A673 (cell line): ENCODE results near the gene BAG5. TPM values are rescaled to one million over a fixed set of nuclear protein-coding genes. Genes with fewer than 3 reads are reported as not detected.

Source experiments
- BruUV-seq: library from RNA; stranded (reverse); fragments of 400-500 nt; replicated peaks from 2 replicates; lab custom pipeline; 2021; lab: Mats Ljungman, UMichigan
- CTCF ChIA-PET: fragments of 300-600 bp; sonication (Branson Sonifier 250); formaldehyde crosslinking; loops from one replicate; lab custom pipeline; 2022; ENCODE audit warnings: antibody characterized with exemption; lab: Charles Lee
- POLR2A ChIA-PET: fragments of 300-600 bp; sonication (Branson Sonifier 250); formaldehyde crosslinking; loops from one replicate; lab custom pipeline; 2022; ENCODE audit warnings: antibody characterized with exemption; ENCODE audit not compliant: low non-redundant PET; lab: Charles Lee
- DNase-seq: peaks from one replicate; pipeline ENCODE4 v3.0.0-alpha.2; 2015; ENCODE audit warnings: low spot score
- H3K27ac ChIP-seq: fragments of 200-600 bp; sonication (generic); 2 replicates; pipeline ENCODE4 v1.5.1; 2016; ENCODE audit warnings: mixed run types, low read depth, mild to moderate bottlenecking, mixed read lengths, antibody characterized with exemption, low read length; ENCODE audit not compliant: poor library complexity, severe bottlenecking
- H3K27me3 ChIP-seq: fragments of 200-600 bp; sonication (generic); replicated peaks from 2 replicates; pipeline ENCODE4 v1.6.1; 2017; ENCODE audit warnings: mixed run types, low read depth, mild to moderate bottlenecking, mixed read lengths, antibody characterized with exemption, low read length; ENCODE audit not compliant: insufficient read depth, poor library complexity
- H3K36me3 ChIP-seq: fragments of 200-600 bp; sonication (generic); 2 replicates; pipeline ENCODE4 v1.6.1; 2016; ENCODE audit warnings: mixed run types, mild to moderate bottlenecking, mixed read lengths, antibody characterized with exemption, low read length; ENCODE audit not compliant: insufficient read depth, poor library complexity, severe bottlenecking
- H3K4me1 ChIP-seq: fragments of 200-600 bp; sonication (generic); 2 replicates; pipeline ENCODE4 v1.6.1; 2017; ENCODE audit warnings: mixed run types, mild to moderate bottlenecking, mixed read lengths, antibody characterized with exemption, low read length; ENCODE audit not compliant: insufficient read depth, poor library complexity, severe bottlenecking
- H3K4me3 ChIP-seq: fragments of 200-600 bp; sonication (generic); 2 replicates; pipeline ENCODE4 v1.5.1; 2016; ENCODE audit warnings: low read depth, mixed run types, mild to moderate bottlenecking, mixed read lengths, low read length; ENCODE audit not compliant: poor library complexity, severe bottlenecking
- H3K9me3 ChIP-seq: fragments of 200-600 bp; sonication (generic); 2 replicates; pipeline ENCODE4 v1.6.1; 2016; ENCODE audit warnings: mixed run types, low read depth, mild to moderate bottlenecking, mixed read lengths, antibody characterized with exemption, low read length; ENCODE audit not compliant: poor library complexity, severe bottlenecking
- EZH2 ChIP-seq: fragments of 200-600 bp; sonication (generic); IDR thresholded peaks from 2 replicates; pipeline ENCODE4 v1.6.1; 2017; ENCODE audit warnings: borderline replicate concordance, low read depth, mild to moderate bottlenecking, mixed read lengths, antibody characterized with exemption, low read length; ENCODE audit not compliant: poor library complexity, severe bottlenecking
- intact Hi-C: fragments of 100-400 bp; cut with micrococcal nuclease; formaldehyde crosslinking; loops from one replicate; pipeline ENCODE4 v1.10.0; 2022; ENCODE audit not compliant: unreplicated experiment
- total RNA-seq: library from RNA; stranded (reverse); gene quantifications from 2 replicates; pipeline ENCODE4 v1.2.3, GENCODE V29; 2021
- TF ChIP-seq, protein P1 (sequence below): fragments of 300-800, 200-600 bp; sonication (generic); conservative IDR thresholded peaks from 2 replicates; pipeline ENCODE4 v1.5.1; 2017; ENCODE audit warnings: low read depth, mild to moderate bottlenecking, antibody characterized with exemption, low read length, moderate library complexity, mixed read lengths

Gene BAG5
- total RNA-seq, 1 experiment from 2014 or later = 39.8 TPM

DNA sequence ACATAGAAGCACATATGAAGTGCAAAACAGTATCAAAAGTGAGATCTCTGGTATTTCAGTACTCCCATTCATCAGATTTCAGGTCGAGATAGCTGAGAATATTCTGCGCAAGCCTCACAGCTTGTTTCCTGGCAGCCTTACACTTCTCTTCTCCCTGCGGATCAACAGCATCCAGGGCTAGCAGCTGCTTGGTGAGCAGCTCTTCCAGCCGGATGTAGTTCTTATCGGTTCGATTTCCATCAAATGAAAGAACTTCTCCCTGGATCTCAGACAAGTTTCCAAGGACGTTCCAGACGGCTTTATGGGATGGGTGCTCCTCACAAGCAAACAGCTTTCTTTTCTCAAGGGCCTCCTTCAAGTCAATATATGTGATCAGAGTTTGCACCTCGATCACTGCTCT, 2.7 kb downstream of the BAG5 start:
- POLR2A ChIA-PET = no interaction called here
- Histone ChIP-seq H3K9me3 (no peaks in the 10 kb centered on the region), H3K4me1 (peaks cover 44% of the 10 kb centered on the region), H3K36me3 (peaks cover 21% of the 10 kb centered on the region), H3K4me3 (no peak overlapping the region), H3K27me3 (no peaks in the 10 kb centered on the region), H3K27ac (no peak overlapping the region)
- TF ChIP-seq, protein P1, sequence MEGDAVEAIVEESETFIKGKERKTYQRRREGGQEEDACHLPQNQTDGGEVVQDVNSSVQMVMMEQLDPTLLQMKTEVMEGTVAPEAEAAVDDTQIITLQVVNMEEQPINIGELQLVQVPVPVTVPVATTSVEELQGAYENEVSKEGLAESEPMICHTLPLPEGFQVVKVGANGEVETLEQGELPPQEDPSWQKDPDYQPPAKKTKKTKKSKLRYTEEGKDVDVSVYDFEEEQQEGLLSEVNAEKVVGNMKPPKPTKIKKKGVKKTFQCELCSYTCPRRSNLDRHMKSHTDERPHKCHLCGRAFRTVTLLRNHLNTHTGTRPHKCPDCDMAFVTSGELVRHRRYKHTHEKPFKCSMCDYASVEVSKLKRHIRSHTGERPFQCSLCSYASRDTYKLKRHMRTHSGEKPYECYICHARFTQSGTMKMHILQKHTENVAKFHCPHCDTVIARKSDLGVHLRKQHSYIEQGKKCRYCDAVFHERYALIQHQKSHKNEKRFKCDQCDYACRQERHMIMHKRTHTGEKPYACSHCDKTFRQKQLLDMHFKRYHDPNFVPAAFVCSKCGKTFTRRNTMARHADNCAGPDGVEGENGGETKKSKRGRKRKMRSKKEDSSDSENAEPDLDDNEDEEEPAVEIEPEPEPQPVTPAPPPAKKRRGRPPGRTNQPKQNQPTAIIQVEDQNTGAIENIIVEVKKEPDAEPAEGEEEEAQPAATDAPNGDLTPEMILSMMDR = no peak
- TF ChIP-seq EZH2 = no peak
- BruUV-seq = TSS peak; percentile 30
- no peak for DNase-seq
- intact Hi-C loops = no loop called here
- CTCF ChIA-PET = no interaction called here

DNA sequence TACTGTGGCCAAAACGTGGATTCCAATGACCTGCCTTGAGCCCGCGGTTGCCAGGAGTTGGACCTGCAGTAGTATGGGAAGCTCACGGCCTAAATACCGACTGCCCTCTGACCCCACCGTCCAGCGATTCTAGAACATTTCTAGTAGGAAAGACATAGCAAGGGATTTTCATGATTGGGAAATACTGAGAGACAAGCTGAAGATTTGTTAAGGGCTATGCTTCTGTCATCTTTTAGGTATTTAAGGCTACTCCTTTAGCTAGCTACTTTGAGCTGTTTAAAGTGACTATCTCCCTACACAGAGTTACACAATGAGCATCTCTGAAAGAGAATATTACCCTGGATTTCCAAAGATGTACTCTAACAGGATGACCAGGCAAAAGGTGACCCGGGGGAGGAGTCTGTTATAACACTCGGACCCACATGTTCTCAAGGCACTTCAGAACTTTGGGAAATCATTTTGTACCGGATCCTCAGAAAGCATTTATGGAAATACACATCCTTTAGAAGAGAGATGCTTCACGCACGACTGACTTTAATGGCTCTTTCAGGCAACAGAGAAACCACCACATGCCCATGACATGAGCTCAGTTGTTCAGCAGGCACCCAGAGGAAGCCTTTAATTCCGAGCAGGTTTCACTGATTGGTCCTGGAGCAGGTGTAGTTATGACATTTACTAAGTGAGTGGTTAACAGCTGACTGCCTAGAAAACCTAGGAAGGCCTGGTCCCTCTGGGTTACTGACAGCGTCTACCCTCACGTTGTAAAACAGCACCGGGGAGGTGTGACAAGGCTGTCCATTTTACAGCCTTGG, 4.2 kb downstream of the BAG5 start:
- Histone ChIP-seq H3K27ac (peak overlapping the region; percentile 3), H3K4me3 (no peak overlapping the region), H3K4me1 (peaks cover 39% of the 10 kb centered on the region), H3K9me3 (no peaks in the 10 kb centered on the region), H3K27me3 (no peaks in the 10 kb centered on the region), H3K36me3 (peaks cover 21% of the 10 kb centered on the region)
- BruUV-seq = no TSS peak
- ChIA-PET POLR2A (interaction anchor here (1.8 kb wide), 1 partner anchor 36 kb away, joined by 4 read pairs; no protein-coding TSS in a partner anchor), CTCF (interaction anchor here (1.0 kb wide), 1 partner anchor 30 kb away, joined by 4 read pairs; the partner anchor contains the start of gene TRMT61A)
- TF ChIP-seq, protein P1 = no peak
- TF ChIP-seq EZH2 = no peak
- intact Hi-C loops = no loop called here
- DNase-seq = peak; percentile 80

DNA sequence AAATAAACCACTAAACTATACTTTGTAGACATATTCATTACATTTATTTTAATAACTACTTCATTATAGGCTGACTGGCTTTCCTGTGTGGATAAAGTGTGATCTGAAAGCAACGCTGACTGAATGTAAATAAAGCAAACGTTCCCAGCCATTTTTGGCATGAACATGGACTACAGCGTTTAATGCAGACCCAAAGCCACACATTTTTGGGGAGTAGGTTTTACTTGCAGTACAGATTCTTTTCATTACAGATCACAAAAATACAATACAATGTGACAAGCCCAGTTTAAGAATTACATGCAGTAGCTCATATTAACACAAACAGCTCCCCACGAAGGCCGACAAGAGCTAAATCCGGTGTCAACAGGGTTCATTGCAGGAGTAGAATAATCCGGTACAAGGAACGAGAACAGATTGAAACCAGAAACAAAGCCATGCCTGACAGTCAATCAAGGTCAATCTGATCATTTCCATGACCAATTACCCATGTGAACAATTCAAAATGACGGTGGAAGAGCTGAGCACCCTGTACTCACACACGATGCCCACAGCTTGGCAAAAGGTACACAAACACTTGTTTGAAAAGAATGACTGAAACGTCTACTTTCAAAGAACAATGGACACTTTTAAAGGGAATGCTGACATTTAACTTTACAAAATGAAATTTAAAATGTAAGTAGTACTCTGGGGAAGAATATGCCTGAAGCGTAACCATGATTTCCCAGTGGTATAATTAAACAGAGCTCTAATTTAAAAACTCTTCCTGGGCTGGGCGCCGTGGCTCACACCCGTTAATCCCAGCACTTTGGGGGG, 5.3 kb downstream of the BAG5 start:
- Histone ChIP-seq H3K27me3 (no peaks in the 10 kb centered on the region), H3K4me3 (no peak overlapping the region), H3K27ac (peak overlapping the region; percentile 19), H3K4me1 (peaks cover 39% of the 10 kb centered on the region), H3K9me3 (no peaks in the 10 kb centered on the region), H3K36me3 (peaks cover 21% of the 10 kb centered on the region)
- CTCF ChIA-PET = interaction anchor here (0.6 to 1.0 kb wide), 2 partner anchors 10 to 28 kb away, joined by 3 to 4 read pairs; partner anchors contain the start of gene TRMT61A
- intact Hi-C loops = no loop called here
- POLR2A ChIA-PET = interaction anchor here (0.6 to 1.8 kb wide), 3 partner anchors 37 to 455 kb away, joined by 4 to 7 read pairs (median 6); no protein-coding TSS in a partner anchor
- no TSS peak for BruUV-seq
- TF ChIP-seq, protein P1 = no peak
- TF ChIP-seq EZH2 = no peak
- no peak for DNase-seq
